Right lung (tissue), 5 donors: ENCODE data around the gene SLC35A4. TPM values are rescaled to one million over a fixed set of nuclear protein-coding genes. Genes with fewer than 3 reads are reported as not detected.
"Not testable (repeated sequence)": the region's sequence is repeated elsewhere in the genome, so short reads cannot be mapped to it uniquely, and the experiment has no call there.

Source experiments
- DNase-seq, 2 donors: peaks; one replicate each; pipeline ENCODE4 v3.0.0-alpha.2; 2013
- polyA plus RNA-seq, 5 donors: library from polyadenylated mRNA; unstranded; fragments of 120-200 nt; gene quantifications; one replicate each; pipeline versions ENCODE4 v1.2.1 to v1.2.3, GENCODE V29; 2013; ENCODE audit warnings: inconsistent platforms in 1 of 5, low replicate concordance in 1 of 5; ENCODE audit not compliant: insufficient read length in 5 of 5, insufficient read depth in 1 of 5

The SLC35A4 gene
- polyA plus RNA-seq, 5 donors = 68.2 to 81.1 (median 71.0) TPM

DNA sequence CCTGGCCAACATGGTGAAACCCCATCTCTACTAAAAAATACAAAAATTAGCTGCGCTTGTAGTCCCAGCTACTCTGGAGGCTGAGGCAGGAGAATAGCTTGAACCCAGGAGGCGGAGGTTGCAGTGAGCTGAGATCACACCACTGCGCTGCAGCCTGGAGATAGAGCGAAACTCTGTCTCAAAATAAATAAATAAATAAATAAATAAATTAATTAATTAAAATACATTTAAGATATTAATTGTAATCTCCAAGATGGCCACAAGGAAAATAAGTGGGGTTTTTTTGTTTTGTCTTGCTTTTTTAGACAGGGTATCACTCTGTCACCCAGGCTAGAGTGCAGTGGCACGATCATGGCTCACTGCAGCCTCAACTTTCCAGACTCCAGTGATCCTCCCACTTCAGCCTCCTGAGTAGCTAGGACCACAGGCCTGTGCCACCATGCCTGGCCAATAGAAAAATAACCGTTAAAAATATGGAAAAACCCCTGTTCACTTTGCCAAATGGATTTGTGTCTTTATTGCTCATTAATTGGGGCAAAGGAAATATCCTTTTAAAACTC is 14.6 kb downstream of the SLC35A4 start:
- not testable (repeated sequence) for DNase-seq

DNA sequence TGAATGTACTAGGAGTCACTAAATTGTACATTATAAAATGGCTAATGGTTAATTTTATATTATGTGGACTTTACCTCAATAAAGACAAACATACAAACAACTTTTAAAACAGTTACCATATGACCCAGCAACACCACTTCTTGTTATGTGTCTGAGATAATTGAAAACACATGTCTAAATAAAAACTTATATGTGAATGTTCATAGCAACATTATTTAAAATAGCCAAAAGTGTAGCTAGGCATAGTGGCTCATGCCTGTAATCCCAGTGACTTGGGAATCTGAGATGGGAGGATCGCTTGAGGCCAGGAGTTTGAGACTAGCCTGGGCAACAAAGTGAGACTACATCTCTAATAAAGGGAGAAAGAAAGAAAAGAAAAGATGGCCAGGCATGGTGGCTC is 22.9 kb downstream of the SLC35A4 start:
- DNase-seq = no peak

DNA sequence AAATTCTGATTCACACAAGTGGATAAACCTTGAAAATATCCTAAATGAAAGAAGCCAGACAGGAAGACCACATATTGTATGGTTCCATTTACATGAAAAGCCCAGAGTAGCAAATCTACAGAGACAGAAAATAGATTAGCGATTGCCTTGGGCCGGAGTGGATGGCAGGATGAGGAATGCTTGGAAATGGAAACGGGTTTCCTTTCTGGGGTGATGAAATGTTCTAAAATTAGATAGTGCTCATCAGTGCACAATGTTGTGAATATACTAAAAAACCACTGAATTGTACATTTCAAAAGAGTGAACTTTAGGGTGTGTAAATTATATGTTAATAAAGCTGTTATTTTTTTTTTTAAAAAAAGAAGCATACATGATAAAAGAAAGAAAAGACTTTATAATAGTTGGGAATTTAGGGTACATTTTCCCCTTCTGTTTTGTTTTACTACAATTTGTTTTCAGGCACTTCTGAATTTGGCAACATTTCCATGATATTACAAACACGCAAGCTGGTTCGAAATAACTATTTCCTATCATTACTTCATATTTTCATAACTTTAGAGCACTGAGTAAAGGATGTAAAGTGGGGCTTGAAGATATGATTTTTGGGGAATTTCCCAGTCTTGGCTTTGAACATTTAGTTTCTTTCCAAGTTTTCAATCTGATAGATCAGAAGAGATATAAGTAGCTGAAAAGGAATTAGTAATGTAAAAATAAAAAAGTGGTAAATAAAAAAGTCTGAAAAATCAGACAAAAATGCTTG is 23.9 kb downstream of the SLC35A4 start:
- no peak for DNase-seq

DNA sequence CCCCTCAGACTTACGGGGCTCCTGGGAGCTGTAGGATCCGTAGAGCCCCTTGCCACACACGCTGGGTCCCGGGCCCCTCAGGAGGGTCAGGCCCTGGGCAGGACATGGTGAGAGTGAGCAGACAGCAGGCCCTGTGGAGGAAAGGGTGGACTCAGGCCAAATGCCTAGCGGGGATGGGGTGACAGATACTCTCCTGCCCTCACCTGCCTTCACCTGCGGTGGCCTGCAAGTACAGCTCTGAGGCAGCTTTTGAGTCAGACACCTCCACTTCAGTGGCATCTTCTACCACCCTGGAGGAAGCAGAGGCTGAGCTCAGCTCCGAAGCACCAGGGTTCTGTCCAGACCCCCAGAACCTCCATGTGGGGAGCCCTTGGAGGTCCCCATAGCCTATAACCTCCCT is 26.2 kb downstream of the SLC35A4 start:
- DNase-seq = no peak

DNA sequence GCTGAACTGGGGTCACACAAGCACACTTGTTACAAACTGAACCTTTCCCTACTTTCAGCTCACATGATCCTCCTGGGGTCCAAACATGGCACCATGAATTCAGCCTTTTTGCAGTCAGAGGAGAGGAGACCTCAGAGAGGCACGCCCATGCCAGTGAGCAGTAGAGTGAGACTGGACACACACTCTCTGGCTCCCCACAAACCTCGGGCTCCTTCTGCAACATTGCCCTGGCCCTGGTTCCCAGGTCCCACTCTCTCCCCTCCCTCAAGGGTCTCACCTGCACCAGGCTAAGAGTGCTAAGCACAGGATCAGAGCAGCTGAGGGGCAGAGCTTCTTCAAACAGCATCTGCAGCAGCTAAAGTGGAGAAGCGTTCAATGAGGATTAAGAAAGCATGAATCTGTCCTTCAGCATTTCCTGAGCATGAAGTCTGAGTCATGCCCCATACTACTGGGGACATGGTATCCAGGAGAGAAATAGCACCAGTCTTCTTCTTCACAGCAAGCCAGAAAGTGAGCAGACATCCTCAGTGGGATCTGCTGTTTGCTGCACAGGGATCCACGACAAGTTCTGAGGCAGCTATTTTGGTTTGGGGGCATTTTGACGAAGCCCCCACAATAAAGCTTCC is 27.2 kb downstream of the SLC35A4 start:
- no peak for DNase-seq

DNA sequence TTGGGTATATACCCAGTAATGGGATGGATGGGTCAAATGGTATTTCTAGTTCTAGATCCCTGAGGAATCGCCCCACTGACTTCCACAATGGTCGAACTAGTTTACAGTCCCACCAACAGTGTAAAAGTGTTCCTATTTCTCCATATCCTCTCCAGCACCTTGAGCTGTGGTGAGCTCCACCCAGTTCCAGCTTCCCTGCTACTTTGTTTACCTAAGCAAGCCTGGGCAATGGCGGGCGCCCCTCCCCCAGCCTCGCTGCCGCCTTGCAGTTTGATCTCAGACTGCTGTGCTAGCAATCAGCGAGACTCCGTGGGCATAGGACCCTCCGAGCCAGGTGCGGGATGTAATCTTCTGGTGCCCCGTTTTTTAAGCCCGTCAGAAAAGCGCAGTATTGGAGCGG is 28.4 kb downstream of the SLC35A4 start:
- not testable (repeated sequence) for DNase-seq

DNA sequence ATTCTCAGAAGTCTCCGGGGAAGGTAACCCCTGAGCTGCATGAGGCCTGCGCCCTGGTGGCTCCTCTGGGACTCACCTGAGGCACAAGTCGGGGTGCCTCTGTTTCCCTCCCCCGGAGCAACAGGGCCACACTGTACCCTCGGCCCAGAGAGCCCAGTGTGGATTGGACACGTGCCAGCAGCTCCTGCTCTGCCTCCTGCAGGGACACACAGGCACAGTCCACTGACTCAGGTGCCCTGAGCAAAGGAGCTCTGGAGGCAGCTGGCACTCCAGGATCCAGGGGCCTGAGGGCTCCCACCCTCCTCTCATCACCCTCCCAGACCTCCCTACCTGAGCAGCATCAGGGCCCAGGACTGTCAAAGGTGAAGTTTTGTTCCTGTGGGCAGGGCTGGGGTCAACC is 29.5 kb downstream of the SLC35A4 start:
- DNase-seq = no peak

DNA sequence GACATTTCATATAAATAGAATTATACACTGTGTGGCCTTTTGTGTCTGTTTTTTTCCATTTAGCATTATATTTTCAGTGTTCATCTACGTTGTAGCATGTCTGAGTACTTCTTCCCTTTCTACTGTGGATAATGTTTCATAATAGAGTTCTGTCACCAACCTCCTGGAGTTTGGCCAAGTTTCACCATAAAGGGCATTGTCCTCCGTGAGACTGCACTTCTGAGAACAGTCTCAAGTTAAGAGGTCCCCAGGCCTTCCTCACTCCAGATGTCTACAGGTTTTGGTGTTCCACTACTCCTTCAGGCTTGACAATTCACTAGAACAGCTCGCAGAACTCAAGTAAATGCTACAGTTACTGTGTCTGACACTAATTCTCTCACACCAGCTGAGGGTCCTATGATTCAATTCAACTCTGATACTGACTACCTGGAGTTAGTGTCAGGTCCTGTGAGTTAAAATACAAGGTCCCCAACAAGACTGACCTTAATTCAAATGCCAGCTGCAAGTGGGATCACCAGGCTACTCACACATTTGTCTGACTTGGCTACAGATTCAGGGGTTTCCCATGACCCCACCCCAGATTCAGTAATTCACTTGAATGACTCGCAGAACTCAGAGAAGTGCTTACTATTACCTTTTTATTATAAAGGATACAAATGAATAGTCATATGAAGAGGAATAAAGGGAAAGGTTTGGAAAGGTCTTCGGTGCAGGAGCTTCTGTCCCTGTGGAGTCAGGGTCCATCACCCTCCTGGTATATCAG is 31.1 kb downstream of the SLC35A4 start:
- DNase-seq = no peak

DNA sequence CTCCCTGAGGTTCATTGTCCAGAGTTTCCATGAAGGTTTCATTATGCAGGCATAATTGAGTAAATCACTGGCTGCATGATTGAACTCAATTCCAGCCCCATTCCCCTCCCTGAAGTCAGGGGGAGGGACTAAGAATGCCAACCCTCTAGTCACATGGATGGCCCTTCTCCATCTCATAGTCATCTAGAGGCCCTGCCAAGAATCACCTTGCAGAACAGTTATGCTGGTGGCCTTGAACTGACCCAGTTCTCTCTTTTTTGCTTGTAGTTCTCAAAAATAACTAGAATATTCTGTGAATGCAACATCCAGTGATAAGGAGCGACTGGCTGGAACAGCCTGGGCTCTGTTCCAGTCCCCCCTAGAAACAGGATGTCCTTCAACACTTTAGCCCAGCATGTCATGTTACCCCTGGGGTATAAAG is 31.7 kb downstream of the SLC35A4 start:
- DNase-seq = no peak

DNA sequence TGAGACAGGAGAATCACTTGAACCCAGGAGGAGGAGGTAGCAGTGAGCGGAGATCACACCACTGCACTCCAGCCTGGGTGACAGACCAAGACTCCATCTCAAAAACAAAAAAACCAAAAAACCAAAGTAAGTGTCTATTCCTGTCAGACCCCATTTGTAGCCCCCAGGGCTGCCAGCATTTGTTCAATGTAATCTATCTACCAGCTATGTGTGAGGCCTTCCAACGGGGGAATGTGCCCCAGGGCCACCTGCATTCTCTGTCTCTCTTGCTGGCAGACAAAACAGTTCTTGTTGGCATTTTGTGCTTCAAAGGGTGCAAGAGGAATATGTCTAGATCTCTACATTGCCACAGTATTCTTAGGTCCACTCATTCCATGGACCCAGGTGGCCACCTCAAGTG is 34.2 kb downstream of the SLC35A4 start:
- no peak for DNase-seq

DNA sequence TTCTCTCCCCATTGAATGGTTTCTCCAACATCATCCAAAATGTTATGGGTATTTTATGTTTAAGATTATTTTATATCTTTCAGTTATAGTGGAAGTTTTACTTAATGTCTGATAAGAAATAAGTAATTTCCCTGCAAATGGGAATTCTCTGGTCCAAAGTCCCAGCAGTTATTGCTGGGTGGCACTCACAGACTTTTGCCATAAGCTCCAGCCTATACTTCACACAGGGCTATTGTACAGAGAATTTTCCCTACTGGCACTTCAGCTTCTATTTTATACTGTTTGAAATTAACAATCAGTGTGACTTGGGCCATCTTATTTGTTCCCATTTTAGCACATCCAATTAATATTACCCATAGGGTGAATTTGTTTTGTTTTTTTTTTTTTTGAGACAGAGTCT is 35.5 kb downstream of the SLC35A4 start:
- no peak for DNase-seq

DNA sequence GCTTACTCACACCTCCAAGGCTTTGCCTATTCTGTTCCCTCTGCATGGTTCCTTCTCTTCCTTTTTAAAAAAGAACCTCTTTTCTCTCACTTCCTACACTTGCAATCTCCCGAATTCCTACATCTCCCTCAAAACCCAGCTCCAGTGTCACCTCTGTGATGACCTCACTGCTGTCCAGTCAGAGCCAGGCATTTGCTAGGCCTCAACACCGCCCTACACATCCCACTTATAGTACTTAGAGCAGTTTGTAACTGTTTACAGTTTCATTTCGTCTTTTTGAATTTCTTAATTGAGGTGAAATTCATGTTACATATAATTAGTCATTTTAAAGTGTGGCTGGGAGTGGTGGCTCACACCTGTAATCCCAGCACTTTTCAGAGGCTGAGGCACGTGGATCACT is 37.5 kb downstream of the SLC35A4 start:
- no peak for DNase-seq

DNA sequence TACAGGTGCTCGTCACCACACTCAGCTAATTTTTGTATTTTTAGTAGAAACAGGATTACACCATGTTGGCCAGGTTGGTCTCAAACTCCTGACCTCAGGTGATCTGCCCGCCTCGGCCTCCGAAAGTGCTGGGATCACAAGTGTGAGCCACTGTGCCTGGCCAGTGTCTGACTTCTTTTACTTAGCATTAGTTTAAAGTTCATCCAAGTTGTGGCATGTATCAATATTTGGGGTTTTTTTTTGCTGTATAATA is 38.7 kb downstream of the SLC35A4 start:
- not testable (repeated sequence) for DNase-seq

DNA sequence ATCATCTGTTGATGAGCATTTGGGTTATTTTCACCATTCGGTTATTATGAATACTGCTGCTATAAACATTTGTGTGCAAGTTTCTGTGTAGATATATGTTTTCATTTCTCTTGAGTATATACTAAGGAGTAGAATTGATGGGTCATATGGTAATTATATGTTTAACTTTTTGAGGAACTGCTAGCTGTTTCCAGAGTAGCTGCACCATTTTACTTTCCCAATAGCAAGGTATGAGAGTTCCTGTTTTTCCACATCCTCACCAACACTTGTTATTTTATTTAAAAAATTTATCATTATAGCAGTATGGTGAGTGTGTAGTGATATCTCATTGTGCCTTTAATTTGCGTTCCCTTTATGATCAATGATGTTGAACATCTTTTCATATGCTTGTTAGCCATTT is 39.1 kb downstream of the SLC35A4 start:
- DNase-seq = no peak

DNA sequence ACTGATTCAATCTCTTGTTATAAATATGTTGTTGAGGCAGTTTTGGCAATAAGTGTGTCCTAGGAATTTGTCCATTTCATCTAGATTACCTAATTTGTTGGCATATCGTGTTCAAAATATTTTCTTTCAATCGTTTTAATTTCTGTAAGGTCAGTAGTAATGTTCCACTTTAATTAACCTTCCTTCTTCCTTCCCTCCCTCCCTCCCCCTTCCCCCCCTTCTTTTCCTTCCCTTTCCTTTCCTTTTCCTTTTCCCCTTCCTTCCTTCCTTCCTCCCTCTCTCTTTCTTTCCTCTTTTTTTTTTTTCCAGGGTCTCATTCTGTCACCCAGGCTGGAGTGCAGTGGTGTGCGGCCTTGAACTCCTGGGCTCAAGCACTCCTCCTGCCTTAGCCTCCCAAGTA is 41.3 kb downstream of the SLC35A4 start:
- no peak for DNase-seq

DNA sequence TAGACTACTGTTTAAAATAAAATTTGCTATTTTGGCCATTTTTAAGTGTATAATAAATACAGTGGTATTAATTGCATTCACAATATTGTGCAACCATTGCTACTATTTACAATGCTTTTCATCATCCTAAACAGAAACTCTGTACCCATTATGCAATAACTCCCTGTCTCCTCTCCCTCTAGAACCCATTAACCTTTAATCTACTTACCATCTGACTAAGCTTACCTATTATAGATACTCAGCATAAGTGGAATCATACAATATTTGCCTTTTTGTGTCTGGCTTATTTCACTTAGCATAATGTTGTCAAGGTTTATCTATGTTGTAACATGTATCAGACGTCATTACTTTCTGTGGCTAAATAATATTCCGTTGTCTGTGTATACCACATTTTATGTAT is 42.4 kb downstream of the SLC35A4 start:
- DNase-seq = no peak

DNA sequence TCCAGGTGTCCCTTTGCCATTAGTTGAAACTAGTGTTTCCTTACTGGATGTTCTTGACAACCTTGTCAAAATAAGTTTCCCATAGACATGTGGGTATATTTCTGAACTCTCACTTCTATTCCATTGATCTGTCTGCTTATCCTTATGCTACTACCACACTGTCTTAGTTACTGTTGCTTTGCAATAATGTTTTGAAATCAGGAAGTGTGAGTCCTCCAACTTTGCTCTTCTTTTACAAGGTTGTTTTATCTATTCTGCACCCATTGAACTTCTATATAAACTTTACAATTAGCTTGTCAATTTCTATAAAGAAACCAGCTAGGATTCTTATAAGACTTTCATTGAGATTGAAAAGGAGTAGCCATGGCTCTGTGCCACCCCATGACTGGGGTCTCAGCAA is 44.1 kb downstream of the SLC35A4 start:
- DNase-seq = no peak

DNA sequence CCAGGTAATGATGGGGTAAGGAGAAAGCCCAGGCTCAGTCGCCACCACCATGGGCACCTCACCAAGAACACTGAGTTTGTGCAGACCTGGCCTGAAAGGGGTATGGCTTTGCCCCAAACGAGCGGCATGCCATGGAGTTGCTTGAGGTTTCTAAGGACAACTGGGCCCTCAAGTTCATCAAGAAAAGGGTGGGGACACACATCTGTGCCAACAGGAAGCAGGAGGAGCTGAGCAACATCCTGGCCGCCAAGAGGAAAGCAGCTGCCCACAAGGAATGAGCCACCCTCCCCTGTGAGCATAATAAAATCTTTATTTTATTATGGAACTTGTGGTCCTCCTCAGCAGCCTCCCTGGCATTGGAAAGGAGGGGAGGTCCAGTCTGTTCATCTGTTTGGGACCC is 44.5 kb downstream of the SLC35A4 start:
- DNase-seq = no peak

DNA sequence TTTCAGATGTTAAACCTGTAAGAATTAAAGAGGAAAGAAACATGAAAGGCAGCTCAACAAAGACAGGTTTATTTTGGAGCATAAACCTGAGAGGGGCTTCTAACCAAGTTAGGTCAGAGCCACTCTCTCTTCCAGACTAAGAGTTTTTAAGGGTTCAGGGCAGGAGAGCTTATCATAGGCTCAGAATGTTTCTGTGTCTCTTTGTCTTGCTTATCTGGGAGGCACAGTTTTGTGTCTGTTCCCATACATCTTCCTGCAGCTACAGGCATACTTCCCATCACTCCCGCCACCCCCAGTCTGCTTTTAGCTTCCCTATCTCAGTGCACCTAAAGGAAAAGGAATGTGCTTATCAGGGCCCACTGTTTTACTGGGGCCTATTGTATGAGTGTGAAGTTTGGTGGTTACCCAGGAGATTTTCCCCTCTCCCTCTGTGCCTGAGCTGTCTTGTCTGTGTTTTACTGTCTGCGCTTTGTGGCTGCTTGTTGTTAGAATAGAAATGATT is 46.4 kb downstream of the SLC35A4 start:
- DNase-seq = no peak
